ENCODE results near the gene ZNF646.

Gene ZNF646

DNA sequence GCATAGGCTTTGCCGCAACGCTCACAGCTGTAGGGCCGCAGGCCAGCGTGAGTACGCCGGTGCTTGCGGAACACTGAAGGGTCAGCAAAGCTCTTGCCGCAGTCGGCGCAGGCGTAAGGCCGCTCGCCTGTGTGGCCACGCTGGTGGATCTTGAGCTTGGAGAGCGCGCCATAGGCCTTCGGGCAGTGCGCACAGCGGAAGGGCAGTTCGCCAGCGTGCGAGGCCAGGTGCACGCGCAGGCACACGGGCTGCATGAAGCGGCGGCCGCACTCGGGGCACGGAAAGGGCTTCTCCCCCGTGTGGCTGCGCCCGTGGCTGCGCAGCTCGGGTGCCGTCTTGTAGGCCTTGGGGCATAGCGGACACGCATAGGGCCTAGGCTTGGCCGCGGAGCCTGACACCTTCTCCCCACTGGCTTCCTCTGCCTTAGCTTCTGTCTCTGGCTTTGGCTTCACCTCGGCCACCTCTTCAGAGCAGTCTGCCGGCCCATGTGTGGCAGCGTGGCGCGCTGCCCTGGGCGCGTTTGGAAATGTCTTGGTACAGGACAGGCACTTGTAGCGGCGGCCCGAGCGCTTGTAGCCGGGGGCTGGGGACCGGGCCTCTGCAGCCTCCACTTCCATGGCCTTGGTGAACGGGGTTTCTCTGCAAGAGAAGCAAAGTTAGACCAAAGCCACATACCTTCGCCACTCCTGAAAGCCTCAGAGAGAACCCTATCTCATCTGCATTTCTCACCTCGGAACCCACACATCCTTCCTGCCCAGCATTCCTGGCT lies 10.2 kb upstream of the ZNF646 start:
- DNase-seq, result no peak

DNA sequence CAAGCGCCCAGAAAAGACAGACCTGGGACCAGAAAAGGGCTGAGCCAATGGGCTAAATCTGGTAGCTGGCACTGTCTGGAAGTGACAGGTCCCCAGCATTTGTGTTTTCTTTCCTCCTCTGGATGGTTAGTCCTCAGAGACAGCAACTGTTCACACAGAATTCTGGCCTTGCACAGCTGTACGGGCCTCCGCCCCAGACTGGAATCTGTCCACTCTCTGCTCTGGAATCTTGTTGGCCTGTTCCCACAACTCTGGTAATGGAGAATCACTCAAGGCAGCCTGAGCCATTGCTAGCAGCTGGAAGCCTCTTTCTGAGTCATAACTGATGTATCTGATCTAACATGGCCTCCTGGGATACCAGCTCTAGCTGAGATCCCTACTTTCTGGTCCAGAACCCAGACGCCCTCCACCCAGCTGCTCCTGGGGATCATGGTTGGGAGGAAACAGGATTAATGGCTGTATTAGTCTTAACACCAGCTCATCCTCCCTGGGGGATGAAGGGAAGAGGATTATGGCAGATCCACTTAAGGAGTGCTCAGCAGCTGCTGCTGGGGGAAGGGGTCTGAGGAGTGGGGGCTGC lies 9.2 kb upstream of the ZNF646 start:
- DNase-seq, result no peak

DNA sequence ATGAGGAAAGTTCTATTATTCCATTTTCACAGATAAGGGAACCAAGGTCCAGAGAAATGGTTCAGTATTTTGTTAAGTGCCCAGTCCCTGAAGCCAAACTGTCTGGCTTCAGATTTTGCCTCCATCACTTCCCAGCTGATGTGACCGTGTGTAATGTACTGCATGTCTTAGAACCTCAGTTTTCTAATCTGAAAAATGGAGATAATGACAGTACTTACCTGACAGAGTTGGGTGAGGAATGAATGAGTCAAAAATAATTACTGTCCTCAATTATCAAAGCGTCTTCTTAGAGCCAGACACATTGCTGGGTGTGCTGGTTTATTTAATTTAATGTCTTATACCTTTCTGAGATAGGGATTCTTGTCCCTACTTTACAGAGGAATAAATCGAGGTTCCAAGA lies 6.9 kb upstream of the ZNF646 start:
- no peak for DNase-seq

DNA sequence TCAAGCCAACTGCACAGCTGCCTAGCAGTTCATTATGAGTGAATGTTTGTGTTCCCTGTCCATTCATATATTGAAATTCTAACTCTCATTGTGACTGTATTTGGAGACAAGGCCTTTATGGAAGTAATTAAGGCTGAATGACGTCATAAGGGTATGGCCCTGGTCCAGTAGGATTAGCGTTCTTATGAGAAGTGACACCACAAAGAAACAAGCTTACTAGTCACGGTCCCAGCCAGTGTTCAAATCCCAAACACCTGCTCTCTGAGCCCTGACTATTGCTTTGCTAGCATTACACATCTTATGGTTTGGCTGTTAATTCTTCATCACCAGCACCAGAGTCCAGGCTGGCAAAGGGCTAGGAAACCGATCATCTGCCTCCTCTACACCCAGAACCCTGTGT lies 2.4 kb upstream of the ZNF646 start:
- peak in 1 of 2 experiments; percentile 3 for DNase-seq

DNA sequence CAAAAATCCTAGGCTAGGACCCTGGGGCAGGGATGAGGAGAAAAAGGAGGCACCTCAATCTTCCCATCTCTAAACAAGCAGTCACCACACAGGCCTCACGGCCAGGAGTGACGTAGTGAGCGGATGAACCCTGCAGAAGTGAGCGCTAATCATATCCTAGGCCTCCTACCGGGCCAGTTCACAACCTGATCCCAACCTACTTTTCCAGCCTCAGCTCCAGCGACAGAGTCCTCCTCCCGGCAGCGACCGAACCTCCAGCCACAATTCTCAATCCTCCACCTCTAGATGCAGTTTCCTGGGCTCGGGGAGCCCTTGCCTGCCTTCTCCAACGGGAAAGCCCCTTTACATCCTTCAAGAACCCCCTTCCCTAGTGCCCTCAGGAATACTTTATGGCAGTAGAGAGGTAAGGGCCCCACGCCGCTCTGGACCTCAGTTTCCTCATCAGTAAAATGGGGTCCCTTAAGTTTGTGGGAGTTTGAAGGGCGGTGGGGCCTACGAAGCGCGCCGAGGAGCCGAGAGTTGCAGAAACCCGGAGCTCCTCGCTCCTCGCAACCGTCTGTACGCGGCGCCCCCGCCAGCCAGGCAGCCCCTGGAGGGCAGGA lies 1.6 kb upstream of the ZNF646 start:
- peak; percentile 23 for DNase-seq

DNA sequence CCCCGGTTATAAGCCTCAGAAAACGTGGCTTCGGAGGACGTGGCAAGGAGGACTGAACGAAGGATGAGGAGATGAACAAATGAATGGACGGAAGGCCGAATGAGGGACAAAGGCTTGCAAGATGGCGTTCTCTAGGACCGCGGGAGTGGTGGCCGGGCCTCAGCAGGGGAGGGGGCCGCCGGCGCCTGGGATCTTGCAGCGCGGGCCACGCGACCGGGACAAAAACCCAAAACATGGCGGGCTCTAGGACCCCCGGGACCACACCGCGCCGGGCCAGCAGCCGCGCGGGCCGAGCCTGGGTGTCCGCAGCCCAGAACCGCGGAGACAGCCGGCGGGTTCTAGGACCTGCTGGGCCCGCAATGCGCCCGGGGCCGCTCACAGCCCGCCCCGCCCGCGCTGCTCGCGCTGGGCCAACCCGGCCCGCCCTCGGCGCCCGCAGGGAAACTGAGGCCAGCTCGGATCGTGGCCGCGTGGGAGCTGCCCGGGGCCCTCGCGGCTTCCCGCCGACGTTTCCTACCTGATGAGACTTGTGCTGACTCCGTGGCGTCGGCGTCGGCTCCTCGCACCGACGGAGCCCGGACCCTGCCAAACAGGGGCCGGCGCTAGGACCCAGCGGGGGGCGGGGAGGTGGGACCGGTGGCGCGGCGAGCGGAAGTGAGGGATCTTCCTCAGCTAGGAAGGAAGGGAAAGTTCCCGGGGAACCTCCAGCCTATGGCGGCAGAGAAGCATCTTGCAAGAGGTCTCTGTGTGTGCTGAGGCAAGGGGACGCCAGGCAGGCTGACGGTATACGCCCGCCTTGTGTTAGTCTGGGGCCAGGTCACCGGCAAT lies 866 bp upstream of the ZNF646 start:
- DNase-seq, result peak; percentile 80 to 90

DNA sequence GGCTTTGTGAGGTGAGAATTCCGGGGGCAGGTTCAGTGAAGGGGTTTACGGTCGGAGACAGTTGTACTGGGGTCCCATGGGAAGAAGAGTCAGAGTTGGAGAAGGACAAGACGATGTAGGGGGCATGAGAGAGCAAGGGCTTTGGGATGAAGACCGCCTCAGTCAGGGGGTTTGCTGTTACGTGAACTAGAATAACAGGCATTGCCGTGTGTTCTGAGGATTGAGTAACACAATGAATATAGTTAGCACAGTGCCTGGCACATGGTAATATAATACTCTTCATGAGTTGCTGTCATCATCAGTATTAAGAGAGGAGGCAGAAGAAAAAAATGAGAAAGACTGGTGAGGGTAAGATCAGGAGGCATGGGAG lies 577 bp downstream of the ZNF646 start:
- DNase-seq, result no peak

DNA sequence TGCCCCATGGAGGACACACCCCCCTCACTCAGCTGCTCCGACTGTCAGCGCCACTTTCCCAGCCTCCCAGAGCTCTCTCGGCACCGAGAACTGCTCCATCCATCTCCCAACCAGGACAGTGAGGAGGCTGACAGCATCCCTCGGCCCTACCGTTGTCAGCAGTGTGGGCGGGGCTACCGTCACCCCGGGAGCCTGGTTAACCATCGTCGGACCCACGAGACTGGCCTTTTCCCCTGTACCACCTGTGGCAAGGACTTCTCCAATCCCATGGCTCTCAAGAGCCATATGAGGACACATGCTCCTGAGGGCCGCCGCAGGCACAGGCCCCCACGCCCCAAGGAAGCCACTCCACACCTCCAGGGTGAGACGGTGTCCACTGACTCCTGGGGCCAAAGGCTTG lies 2.1 kb downstream of the ZNF646 start:
- no peak for DNase-seq

DNA sequence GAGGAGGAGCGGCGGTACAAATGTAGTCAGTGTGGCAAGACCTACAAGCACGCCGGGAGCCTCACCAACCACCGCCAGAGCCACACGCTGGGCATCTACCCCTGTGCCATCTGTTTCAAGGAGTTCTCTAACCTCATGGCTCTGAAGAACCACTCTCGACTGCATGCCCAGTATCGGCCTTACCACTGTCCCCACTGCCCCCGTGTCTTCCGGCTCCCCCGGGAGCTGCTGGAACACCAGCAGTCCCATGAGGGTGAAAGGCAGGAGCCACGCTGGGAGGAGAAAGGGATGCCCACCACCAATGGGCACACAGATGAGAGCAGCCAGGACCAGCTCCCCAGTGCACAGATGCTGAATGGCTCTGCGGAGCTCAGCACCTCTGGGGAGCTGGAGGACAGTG lies 2.8 kb downstream of the ZNF646 start:
- DNase-seq, result no peak

DNA sequence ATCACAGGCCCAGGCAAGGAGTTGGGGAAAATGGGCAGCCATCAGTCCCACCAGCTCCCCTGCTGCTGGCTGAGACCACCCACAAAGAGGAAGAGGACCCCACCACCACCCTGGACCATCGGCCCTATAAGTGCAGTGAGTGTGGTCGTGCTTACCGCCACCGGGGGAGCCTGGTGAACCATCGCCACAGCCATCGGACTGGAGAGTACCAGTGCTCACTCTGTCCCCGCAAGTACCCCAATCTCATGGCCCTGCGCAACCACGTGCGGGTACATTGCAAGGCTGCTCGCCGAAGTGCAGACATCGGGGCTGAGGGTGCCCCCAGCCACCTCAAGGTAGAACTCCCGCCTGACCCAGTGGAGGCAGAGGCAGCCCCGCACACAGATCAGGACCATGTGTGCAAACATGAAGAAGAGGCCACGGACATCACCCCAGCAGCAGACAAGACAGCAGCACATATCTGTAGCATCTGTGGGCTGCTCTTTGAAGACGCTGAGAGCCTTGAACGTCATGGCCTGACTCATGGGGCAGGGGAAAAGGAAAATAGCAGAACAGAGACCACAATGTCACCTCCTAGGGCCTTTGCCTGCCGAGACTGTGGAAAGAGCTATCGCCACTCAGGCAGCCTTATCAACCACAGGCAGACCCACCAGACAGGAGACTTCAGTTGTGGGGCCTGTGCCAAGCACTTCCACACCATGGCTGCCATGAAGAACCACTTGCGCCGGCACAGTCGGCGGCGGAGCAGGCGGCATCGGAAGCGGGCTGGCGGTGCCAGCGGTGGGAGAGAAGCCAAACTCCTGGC lies 3.6 kb downstream of the ZNF646 start:
- no peak for DNase-seq

DNA sequence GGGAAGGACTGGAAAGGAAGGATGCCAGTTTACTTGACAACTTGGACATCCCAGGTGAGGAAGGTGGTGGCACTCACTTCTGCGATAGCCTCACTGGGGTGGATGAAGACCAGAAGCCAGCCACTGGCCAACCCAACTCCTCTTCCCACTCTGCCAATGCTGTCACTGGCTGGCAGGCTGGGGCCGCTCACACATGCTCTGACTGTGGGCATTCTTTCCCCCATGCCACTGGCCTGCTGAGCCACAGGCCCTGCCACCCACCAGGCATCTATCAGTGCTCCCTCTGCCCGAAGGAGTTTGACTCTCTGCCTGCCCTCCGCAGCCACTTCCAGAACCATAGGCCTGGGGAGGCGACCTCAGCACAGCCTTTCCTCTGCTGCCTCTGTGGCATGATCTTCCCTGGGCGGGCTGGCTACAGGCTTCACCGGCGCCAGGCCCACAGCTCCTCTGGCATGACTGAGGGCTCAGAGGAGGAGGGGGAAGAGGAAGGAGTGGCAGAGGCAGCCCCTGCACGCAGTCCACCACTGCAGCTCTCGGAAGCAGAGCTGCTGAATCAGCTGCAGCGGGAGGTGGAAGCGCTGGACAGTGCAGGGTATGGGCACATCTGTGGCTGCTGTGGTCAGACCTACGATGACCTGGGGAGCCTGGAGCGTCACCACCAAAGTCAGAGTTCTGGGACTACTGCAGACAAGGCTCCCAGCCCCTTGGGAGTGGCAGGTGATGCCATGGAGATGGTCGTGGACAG lies 4.5 kb downstream of the ZNF646 start:
- no peak for DNase-seq

DNA sequence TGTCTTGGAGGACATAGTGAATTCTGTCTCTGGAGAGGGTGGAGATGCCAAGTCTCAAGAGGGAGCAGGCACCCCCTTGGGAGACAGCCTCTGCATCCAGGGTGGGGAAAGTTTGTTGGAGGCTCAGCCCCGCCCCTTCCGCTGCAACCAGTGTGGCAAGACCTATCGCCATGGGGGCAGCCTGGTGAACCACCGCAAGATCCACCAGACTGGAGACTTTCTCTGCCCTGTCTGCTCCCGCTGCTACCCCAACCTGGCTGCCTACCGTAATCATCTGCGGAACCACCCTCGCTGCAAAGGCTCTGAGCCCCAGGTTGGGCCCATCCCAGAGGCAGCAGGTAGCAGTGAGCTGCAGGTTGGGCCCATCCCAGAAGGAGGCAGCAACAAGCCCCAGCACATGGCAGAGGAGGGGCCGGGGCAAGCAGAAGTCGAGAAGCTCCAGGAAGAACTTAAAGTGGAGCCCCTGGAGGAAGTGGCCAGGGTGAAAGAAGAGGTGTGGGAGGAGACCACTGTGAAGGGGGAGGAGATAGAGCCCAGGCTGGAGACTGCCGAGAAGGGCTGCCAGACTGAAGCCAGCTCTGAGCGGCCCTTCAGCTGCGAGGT lies 5.2 kb downstream of the ZNF646 start:
- DNase-seq, result no peak

DNA sequence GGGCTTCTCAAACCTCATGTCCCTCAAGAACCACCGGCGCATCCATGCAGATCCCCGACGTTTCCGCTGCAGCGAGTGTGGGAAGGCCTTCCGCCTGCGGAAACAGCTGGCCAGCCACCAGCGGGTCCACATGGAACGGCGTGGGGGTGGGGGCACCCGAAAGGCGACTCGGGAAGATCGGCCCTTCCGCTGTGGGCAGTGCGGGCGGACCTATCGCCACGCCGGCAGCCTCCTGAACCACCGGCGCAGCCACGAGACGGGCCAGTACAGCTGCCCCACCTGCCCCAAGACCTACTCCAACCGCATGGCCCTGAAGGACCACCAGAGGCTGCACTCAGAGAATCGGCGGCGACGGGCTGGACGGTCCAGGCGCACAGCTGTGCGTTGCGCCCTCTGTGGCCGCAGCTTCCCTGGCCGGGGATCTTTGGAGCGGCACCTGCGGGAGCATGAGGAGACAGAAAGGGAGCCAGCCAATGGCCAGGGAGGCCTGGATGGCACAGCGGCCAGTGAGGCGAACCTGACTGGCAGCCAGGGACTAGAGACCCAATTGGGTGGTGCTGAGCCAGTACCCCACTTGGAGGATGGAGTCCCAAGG lies 5.9 kb downstream of the ZNF646 start:
- DNase-seq, result no peak

DNA sequence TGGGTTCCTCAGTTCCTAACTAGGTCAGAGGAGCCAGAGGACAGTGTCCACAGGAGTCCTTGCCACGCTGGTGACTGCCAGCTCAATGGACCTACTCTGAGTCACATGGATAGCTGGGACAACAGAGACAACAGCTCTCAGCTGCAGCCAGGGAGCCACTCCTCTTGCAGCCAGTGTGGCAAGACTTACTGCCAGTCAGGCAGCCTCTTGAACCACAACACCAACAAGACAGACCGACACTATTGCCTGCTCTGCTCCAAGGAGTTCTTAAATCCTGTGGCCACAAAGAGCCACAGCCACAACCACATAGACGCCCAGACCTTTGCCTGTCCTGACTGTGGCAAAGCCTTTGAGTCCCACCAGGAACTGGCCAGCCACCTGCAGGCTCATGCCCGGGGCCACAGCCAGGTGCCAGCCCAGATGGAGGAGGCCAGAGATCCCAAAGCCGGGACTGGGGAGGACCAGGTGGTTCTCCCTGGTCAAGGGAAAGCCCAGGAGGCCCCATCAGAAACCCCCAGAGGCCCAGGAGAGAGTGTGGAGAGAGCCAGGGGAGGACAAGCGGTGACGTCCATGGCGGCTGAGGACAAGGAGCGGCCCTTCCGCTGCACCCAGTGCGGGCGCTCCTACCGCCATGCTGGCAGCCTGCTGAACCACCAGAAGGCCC lies 6.7 kb downstream of the ZNF646 start:
- no peak for DNase-seq

DNA sequence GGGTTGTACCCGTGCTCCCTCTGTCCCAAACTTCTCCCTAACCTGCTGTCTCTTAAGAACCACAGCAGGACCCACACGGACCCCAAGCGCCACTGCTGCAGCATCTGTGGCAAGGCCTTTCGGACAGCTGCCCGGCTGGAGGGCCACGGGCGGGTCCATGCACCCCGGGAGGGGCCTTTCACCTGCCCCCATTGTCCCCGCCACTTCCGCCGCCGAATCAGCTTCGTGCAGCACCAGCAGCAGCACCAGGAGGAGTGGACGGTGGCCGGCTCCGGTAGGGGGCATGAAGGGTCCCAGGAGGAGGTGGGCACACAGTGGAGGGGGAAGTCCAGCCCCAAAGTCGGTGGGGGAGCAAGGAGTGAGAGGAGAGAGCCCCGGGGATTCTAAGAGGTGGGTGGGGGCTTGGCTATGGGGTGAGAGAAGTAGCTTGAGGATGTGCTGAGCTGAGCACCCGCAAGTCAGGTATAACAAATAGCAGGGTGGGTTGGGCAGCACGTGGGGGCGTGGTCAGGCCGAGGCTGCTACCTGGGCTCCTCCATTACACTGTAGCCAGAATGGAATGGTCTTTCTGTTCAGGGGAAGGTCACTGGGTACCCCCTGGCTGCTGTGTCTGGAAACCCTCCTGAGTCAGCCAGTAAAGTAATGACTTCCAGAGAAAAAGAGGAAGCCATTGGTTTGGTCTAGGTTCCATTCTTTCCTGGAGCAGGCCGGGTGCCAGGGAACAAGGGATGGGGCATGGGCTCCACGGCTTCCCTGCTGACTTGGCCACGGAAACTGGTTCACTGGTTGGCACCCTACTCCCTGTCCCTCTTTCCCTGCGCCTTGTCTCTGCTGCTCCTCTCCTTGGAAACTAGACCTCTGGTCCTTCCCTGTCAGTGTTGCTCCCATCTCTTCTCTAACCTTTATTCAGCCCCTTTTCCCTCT lies 7.5 kb downstream of the ZNF646 start:
- no peak for DNase-seq

DNA sequence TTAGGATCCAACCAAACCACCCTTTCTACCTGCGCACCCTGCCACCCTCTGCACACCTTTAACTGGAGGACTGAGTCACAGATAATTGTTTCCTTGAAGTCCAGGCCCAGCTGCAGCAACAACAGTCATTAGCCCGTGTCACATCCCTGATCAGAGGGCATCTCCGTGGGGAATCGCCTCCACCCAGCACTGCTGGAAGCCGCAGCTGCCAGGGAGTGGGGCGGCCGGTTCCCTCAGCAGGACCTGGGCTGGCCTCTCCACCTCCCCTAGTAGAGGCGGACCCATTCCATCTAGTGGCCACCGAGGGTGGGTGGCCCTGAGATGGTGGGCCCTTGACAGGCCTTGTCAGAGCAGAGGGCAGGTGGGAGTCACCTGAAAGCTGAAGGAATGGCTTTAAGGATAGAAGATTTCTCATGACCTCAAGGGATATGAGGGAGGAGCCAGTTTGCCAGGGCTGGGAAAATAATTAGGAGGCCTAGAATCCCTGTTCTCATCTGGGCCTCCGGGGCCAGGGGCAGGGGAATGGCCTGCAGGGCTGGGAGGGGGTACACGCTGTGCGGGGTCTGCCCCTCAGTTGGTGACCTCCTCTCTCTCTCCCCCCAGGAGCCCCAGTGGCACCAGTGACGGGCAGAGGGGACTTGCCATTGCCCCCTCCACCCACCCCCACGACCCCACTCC lies 8.3 kb downstream of the ZNF646 start:
- DNase-seq, result no peak

DNA sequence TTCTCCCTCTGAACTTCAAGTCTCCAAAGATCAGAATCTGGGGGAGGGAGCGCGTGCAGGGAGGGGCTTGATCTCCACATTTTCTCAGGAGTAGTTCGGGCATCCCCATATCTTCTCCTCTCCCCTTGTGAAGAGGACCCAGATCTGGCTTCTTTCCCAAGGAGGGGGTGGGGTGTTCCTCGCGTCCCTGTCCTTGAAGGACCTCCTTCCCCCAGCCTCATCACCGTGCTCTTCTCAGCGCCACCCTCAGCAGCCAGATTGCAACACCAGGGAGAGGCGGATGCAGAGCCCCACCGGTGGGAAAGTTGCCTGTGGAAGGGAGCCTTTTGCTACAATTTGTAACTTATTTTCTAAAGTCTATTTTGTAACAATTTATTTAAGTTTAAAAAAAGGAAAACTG lies 8.9 kb downstream of the ZNF646 start:
- DNase-seq, result no peak

DNA sequence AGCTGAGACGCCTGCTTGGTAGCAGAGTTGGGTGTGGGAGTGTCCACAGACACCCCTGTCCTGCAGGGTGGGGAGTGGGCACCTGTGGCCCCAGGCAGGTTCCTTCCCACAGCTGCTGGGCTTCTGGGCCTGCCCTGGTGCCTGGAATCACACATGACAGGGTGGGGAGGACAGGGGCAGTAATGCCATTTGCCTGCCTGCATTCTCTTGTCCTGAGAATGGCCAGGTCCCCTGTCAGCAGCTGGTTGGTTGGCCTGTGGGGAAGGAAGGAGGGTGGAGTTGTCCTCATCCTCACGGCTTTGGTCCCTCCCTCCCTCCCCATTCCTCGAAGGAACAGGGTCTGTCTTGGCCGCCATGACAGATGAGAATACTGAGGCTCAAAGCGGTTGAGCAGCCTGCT lies 9.3 kb downstream of the ZNF646 start:
- DNase-seq, result no peak

DNA sequence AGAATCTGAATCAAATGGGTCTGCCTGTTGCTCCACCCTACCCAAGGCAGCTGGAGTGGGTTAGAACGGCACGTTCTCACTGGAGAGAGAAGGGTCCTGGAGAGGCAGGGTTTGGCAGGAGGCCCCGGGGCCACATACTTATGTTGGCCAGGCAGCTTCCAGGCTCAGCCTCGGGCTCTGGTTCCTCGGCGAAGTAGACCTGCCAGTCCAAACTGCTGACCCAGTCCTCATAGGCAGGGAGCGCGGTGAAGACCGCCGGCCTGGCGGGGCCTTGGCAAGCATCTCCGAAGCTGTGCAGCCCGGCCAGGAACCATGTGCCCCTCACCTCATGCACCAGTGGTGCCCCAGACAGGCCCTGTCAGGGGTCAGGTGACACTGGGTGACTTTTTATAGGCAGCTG lies 9.8 kb downstream of the ZNF646 start:
- DNase-seq, result no peak
